HL-60 (cell line): Measurements from ENCODE around the gene ATF6.

Source experiments
- CTCF ChIP-seq: IDR thresholded peaks from one replicate; pipeline ENCODE4 v1.5.1; 2011; ENCODE audit warnings: low read length, control low read depth, inconsistent platforms; ENCODE audit not compliant: insufficient read depth
- GABPA ChIP-seq: IDR thresholded peaks from 2 replicates; pipeline ENCODE4 v1.6.1; 2012; ENCODE audit warnings: low read depth
- TF ChIP-seq, protein P1 (sequence below): IDR thresholded peaks from 2 replicates; pipeline ENCODE4 v1.6.1; 2012; ENCODE audit warnings: low read depth; ENCODE audit not compliant: insufficient replicate concordance

- TF ChIP-seq CTCF (no peak), GABPA (no peak)
- TF ChIP-seq, protein P1, sequence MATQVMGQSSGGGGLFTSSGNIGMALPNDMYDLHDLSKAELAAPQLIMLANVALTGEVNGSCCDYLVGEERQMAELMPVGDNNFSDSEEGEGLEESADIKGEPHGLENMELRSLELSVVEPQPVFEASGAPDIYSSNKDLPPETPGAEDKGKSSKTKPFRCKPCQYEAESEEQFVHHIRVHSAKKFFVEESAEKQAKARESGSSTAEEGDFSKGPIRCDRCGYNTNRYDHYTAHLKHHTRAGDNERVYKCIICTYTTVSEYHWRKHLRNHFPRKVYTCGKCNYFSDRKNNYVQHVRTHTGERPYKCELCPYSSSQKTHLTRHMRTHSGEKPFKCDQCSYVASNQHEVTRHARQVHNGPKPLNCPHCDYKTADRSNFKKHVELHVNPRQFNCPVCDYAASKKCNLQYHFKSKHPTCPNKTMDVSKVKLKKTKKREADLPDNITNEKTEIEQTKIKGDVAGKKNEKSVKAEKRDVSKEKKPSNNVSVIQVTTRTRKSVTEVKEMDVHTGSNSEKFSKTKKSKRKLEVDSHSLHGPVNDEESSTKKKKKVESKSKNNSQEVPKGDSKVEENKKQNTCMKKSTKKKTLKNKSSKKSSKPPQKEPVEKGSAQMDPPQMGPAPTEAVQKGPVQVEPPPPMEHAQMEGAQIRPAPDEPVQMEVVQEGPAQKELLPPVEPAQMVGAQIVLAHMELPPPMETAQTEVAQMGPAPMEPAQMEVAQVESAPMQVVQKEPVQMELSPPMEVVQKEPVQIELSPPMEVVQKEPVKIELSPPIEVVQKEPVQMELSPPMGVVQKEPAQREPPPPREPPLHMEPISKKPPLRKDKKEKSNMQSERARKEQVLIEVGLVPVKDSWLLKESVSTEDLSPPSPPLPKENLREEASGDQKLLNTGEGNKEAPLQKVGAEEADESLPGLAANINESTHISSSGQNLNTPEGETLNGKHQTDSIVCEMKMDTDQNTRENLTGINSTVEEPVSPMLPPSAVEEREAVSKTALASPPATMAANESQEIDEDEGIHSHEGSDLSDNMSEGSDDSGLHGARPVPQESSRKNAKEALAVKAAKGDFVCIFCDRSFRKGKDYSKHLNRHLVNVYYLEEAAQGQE = no peak
Observed at GRCh38 chr1:161805399-161806197, 39.5 kb downstream of the ATF6 start.
